CD4-positive, alpha-beta T cell treated with Interleukin-15 for 1 hour (primary cell): ENCODE data around the gene RFXANK.
"Not testable (repeated sequence)": the region's sequence is repeated elsewhere in the genome, so short reads cannot be mapped to it uniquely, and the experiment has no call there.

Experiments
- DNase-seq: peaks from one replicate; pipeline ENCODE4 v3.0.0-alpha.2; 2020

The RFXANK gene, protein sequence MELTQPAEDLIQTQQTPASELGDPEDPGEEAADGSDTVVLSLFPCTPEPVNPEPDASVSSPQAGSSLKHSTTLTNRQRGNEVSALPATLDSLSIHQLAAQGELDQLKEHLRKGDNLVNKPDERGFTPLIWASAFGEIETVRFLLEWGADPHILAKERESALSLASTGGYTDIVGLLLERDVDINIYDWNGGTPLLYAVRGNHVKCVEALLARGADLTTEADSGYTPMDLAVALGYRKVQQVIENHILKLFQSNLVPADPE

DNA sequence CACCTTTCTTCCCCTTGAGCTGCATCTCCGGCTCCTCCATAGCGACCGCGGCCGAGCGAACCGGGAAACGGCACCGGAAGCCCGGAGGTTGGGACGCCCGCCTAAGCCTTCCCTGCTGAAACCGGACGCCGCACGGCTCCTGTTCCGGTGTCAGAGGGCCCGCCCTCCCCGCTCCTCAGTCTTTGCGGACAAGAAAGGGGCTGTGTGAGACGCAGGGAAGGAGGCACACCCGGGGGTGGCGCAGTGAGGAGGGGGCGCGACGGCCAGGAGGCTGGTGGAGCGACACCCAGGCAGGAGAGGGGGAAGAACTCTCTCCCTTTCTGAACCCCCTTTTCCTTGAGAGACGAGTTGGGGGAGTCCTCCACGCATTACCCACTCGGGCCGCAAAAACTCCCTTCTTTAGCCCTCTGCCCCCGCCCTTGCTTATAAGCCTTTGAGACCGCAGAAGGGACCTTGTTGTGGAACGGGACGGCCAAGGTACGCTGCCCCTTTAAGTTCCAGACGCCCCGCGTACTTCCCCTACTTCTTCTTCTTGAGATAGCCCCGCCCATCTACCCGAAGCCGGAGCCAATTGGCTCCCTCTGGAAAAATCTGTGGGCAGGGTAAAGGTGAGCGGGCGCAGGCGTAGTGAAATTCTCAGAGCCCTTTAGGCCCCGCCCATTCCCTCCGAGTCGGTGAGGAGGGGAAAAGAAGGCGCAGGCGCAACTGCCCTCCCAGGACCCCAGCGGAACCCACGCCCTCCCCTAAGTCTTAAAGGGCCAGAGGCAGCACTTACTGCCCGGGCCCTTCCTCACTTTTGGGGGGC, at the start of gene RFXANK, which contains the start of gene BORCS8:
Gene RFXANK, plus strand, starts transcription at position 181 of the 805 bp plus-strand sequence. CDS start 1,689 bp downstream, outside the sequence.
Gene BORCS8, minus strand, starts transcription at position 75 of the 805 bp plus-strand sequence. Its CDS starts 35 bp downstream, at position 40.
- peak; percentile 99 for DNase-seq

DNA sequence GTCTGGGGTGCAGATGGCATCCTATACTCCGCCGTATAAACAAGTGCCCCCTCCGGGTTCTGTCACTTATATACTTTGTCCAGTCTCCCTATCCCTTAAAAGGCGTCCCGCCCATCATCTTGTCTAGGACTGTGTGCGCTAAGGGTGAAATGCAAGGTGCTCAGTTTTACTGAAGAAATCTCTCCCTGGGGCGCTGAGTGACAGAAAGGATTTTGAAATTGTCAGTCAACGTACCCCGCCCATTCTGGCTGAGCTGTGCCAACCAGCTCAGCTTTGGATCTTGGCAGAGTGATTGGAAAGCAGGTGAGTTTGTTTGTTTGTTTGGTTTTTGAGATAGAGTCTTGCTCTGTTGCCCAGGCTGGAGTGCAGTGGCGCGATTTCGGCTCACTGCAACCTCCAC, 49.7 kb upstream of the RFXANK start:
- no peak for DNase-seq

DNA sequence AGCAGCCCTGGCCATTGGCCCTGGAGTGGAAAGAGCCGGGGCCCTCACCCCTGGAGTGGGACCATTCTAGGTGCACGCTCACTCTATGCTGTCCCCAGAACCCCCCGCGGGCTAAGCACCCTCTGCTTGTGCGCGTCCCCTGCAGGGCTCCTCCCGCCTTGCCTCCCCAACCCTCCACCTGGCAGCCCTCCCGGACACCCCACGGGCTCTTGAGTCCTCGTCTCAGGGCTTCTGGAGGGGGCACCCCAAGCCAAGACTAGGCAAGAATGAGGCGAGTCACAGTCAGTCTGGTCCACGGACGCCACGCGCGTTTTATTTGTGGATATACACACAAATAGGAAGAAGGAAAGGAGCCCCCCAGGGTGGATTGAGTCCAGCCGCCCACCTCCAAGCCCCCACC, 46.8 kb upstream of the RFXANK start:
- DNase-seq: no peak

DNA sequence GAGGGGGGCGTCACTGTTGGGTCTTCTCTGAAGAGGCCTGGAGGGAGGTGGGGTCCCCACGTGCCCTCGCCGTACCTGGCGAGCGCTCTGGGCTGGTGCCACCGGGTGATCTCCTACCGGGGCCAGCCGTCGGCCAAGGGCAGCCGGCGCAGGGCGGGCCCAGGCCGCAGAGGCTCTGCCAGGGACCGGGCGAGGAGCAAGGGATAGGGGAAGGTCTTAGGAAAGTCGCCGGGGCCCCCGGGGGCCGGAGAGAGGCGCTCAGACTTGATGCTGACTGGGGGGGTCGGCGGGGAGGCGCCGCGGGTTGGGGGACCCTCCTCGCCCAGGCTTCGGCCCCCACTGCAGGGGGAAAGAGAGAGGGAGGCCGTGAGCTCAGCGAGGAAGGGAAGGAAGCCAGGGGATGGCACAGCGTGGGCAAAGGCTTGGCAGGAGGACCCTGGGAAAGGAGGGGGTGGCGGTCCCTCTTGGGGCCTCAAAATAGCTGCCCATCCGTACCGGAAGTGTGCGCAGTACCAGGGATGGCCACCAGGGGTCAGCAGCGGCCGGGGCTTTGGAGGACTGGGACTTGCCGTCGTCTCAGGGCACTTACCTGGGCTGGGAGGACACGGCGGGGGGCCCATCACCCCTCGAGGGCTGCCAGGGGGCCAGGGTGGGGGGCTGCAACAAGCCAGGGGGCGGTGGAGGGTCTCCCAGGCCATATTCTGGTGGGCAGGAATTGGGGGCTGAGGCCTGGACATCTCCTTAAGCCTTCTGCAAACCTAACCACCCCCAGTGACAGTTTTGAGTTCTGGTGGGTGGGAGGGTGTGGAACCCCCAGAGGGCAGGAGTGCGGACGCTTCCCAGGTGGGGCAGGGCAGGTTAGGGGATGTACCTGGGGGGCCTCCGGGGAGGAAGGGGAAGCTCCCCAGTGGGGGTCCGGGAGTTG, 46.1 kb upstream of the RFXANK start:
- peak; percentile 79 for DNase-seq

DNA sequence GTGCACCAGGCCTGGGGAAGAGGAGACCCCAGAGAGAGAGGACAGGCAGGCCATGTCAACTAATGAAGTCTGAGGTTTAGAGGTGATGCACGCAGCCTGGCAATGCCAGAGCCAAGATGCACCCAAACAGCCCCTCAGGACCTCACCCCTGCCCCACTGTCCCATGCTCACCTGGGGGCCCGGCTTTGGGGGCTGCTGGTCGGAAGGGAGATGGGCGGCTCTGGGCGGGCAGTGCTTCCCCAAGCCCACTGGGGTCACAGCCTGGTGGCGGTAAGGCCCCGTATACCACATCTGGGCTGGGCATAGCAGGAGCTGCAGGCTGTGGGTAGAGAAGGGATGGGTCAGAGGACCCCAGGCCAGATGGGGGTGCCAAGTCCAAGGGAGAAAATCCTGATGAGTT, 45.2 kb upstream of the RFXANK start:
- no peak for DNase-seq

DNA sequence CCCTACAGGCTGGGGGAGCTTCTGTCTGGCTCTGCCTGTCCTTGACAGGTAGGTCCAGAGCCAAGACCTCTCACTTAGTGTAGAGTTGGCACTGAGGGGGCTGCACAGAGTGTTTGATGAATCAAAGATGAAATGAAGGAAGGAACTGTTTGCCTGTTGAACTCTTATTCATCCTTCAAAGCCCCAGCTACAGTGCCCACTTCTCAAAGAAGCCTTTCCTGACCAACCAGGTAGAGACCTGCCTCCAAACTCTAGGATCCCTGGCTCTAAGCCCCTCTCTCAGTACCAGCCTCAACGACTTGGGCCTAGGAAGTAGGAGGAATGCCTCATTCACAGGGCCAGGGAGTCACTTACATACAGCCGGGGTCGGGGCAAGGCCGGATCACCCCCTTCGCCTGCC, 44.7 kb upstream of the RFXANK start:
- DNase-seq: no peak

DNA sequence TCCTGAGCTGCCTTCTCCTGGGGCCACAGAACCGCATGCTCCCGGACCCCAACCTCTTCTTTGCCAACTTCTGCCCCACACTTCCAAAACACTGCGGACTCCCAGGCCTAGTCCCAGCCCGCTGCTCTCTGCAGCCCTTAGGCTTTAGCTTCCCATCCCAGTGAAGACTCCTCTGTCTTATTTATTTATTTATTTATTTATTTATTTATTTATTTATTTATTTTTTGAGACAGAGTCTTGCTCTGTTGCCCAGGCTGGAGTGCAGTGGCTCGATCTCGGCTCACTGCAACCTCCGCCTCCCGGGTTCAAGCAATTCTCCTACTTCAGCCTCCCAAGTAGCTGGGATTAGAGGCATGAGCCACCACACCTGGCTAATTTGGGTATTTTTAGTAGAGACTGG, 43.6 kb upstream of the RFXANK start:
- not testable (repeated sequence) for DNase-seq

DNA sequence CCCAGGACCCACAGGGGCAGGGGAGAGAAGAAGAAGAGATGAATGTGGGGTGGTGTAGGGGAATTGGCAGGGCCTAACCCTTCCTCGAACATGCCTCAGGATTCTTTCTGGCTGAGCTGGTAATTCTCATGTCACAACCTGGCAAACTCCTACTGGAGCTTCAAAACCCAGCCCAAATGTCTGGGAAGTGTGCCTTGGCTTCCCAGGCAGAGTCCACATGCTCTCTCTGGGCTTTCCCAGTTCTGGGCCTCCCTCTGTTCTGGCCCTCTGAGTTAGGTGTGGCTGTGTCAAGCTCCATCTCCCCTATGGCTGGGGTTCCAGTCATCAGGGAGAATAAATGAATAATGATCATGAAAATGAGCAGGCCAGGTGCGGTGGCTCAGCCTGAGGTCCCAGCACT, 42.6 kb upstream of the RFXANK start:
- DNase-seq: no peak

DNA sequence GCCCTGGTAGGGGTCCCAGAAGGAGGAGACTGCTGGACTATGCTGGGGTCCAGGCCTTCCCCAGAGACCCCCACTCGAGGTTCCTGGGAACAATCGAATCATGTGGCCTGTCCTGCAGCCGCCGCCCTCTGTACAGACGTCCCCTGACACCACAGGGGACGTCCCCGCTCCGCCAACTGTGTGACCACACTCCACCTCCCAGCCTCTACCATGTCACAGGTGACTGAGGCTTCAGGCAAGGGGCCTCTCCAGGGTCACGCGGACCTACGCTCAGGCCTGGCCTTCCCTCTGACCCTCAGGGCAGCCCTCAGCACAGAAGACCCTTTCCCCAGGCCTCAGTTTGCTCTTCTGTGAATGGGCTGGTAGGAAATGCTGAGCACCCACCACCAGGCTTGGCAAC, 40.6 kb upstream of the RFXANK start:
- no peak for DNase-seq

DNA sequence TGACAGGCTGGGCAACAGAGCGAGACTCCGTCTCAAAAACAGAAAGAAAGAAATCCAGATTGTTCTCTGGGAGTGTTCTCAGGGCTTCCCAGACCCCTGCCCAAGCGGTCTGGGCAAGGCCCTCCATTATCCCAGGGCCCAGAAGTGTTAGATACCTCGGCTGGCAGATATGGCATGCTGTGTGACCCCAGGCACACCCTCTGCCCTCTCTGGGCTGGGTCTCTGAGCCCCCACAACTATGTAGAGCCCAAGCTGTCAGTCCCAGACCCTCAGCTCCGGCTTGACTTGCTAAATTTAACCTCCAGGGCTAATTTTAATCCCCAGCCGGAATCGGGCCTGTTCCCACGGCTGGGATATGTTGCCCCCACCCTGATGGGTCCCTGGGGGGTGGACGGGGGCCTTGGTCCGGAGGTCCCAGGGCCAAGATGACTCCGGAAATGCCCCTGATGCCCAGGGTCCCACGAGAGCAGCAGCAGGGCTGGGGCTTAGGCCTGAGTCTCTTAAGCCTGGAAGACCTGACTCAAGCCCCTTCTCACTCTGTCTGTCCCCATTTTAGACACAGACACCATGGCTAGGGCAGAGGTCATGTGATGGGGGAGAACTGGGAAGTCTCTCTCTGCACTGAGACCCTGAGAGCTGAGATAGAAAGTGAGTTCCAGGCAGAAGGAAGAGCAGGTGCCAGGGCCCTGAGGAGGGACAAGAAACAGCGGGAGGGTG, 39.2 kb upstream of the RFXANK start:
- no peak for DNase-seq

DNA sequence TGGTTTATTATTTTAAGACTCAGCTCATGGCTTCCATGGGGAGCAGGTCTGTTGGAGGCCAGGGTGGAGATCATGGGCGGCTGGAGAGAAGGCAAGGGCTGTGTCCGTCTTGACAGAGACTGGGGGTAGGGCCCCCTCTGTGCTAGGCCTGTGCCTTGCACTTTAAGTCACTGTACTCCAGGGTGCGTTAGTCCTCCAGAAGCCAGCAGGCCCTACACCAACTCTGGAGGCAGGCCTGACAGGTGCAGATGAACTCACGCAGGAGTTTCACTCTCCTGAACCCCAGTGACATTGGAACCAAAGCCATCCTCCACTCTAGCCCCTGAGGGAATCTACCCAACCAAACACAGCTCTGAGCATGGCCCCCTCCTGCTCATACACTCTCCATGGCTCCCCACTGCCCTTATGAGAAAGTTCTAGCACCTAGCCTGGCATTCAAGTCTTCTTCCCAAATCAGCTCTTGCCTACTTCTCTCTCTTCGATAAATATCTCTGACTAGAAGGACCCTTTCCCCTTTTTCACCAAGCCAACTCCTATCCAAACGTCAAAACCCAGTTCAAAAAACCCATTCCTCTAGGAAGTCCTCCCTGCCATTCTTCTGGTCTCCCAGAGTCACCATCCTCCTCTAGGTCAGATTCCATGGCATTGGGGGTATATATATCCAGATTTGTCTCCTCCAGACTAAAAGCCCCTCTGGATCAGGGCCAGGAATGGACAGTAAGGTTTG, 37.1 kb upstream of the RFXANK start:
- no peak for DNase-seq

DNA sequence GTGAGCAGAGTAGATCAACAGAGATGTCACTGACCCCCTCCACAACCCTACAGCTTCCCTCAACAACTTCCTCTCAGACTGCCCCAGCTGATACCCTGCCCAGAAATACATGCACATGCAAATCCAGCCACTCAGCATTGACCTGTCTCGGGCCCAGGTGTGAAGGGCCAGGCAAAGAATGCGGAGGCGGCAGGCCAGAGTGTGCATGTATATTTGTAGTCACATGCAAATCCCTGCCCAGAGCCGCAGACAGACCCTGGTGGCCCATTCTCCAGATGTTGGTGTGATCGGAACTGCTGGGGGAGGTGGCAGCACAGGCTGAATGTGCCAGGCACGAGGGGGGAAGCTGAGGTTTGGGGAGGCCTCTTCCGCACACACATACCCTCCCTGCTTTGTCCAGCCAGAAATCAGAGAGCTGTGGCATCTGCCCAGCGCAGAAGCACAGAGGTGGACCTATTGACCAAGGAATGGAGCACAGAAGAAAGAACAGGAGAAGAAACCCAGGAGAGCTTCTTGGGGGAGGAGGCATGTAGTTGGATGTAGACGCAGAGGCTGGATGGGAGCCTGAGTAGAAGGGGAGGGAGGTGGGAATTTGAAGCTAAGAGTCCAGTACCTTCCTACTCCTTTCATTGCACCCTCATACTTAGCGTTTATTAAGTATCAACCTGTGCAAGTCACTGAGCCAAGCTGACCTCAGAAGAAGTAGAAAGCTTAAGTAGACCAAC, 36.4 kb upstream of the RFXANK start:
- DNase-seq: no peak

DNA sequence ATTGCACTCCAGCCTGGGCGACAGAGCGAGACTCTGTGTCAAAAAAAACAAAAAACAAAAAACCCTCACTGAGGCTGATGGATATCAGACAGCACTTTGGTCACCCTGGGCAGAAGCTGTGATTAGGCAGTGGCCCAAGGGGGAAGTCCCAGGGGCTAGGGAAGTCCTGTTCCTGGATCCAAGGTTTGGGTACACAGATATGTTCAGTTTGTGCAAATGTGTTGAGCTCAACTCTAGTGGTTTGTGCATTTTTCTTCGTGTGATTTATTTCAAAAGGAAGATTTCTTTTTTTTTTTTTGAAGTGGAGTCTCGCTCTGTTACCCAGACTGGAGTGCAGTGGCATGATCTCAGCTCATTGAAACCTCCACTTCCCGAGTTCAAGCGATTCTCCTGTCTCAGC, 34.2 kb upstream of the RFXANK start:
- no peak for DNase-seq

DNA sequence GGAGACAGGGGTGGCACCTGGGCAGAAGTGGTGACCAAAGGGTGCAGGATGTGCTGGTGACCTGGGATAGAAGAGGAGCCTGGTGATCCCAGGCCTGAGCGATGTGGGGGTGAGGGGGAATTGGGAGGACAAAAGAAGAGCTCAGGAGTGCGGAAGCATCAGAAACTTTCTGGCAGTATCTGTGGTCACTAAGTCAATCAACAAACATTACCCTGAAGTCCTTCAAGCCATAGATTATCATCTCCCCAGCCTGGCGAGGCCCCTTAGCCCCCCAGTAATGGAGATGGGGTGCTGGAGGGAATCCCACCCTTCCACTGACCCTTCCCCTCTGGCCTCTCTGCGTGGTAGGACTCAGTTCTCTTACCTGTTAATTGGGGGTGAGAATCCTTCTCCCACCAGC, 32.5 kb upstream of the RFXANK start:
- DNase-seq: no peak

DNA sequence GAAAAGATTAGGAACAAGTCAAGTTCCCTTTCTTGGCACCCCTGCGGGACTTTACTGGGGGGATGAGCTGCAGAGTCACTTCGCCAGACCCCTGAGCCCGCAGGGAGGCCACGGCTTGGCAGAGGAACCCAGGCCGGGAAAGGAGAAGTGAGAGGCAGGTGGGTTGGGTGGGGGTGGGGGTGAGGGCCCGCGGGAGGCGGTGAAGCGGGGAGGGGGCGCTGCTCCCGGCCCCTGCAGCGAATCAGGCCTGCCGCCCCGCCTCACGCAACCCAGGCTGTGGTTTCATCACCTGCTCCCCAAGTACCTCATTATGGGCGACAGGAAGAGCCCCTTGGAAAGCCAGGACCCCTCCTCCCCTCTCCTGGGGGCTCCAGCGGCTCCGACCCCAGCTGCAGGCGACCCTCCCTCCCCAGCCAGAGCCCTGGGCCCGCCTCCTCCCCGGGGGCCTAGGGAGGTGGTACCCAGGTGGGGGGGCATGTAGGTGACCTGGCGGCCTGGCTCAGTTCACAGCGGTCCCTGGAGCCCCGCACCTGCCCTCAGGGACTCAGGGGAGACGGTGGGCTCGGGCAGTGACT, 31.5 kb upstream of the RFXANK start:
- DNase-seq: peak; percentile 38

DNA sequence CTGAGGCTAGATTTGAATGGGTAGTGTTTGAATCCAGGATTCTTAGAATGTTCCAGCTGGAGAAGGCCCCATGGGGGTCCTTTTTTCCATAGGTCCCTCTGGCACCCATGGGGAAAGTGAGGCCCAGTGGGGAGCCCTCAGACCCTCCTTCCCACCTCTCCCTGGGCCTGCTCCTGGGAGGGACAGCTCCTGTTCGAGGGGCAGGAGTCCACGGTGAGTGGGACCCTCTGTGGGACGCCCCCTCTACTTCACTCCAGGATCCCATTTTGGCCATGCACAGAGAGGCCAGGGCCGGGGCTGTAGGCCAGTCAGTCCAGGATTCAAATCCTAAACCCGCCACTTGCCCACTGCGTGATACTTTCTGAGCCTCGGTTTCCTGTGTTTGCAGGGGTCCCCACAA, 29.6 kb upstream of the RFXANK start:
- no peak for DNase-seq

DNA sequence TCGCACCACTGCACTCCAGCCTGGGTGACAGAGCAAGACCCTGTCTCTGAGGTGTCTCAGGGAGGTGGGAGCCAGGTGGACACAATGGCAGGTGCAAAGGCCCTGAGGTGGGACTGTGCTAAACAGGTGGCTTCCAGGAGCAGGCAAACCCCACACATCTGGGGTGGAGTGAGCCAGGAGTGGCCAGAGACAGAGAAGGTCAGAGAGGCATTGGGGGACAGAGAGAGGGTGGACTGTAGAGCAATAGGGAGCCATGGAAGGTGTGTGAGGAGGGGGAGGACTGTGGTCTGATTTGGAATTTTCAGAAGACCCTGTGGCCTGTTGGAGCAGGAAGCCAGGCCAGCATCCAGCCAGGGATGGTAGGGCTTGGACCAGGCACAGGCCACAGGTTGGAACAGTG, 26.7 kb upstream of the RFXANK start:
- no peak for DNase-seq

DNA sequence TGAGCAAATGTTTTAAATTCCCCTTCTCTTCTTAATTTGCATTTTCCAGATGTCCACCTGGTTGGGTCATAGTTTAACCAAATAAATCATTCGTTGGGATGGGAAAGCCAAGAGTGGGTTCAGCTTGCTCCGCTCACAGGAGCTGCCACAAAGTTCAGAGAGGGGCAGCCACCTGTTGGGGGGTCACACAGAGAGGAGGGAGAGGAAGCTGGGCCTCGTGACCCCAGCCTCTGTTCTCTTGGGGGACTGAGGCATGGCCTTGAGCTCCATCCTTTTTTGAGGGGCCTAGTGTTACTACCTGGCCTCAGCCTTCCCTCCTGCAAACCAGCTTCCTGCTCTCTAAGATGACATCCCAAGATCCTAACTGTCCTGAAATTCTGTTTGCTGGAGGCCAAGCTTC, 24.4 kb upstream of the RFXANK start:
- DNase-seq: no peak

DNA sequence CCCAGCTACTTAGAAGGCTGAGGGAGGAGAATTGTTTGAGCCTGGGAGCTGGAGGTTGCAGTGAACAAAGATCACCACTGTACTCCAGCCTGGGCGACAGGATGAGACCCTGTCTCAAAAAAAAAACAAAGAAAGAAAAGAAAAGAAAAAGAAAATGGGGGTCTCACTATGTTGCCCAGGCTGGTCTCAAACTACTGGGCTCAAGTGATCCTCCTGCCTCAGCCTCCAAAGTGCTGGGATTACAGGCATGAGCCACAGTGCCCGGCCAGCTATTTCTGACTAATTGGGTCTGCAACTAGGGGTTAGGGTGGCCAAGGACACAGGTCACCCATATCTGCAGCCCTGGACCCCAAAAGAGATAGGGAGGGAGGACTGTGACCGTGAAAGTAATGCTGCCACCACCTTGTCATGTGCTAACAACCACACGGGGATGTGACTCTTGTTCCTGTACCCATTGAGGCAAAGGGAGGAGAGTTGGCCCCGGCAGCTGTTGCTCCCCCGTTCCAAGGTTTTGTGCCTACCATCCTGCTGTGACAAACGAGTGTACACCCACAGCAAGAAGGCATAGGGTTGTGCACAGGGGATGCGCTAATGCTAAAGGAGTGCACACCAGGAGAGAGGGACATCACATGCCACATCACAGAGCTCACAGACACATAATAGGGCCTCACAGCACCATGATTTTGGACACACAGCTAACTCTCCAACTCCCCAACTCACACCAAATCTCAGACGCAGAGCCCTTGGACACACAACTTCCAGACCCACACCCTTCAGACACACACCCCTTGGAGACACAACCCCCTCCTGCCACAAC, 22.6 kb upstream of the RFXANK start:
- DNase-seq: no peak
